RPMI7951 (cell line): Measurements from ENCODE around the gene TNFRSF4. TPM values are rescaled to one million over a fixed set of nuclear protein-coding genes. Genes with fewer than 3 reads are reported as not detected.
"Not testable (repeated sequence)": the region's sequence is repeated elsewhere in the genome, so short reads cannot be mapped to it uniquely, and the experiment has no call there.

Experiments
- DNase-seq: peaks from one replicate; pipeline ENCODE4 v3.0.0-alpha.2; 2012; ENCODE audit warnings: low read depth
- total RNA-seq: library from RNA; depleted of rRNA; stranded (reverse); fragments of >200 nt; shearing (Covaris generic); gene quantifications from 2 replicates; pipeline ENCODE4 v1.2.3, GENCODE V29; 2014

TNFRSF4 gene
- total RNA-seq, 1 experiment from 2014 or later = not detected

- DNase-seq = no peak
Measured at GRCh38 chr1:1203561-1204424, 10.2 kb downstream of the TNFRSF4 start.

GRCh38 chr1:1202831-1203560, 11.0 kb downstream of the TNFRSF4 start:
- no peak for DNase-seq

GRCh38 chr1:1200876-1201810, 12.8 kb downstream of the TNFRSF4 start:
- DNase-seq = no peak

- no peak for DNase-seq
Measured at GRCh38 chr1:1199961-1200875, 13.7 kb downstream of the TNFRSF4 start.

- no peak for DNase-seq
Measured at GRCh38 chr1:1199141-1199960, 14.6 kb downstream of the TNFRSF4 start.

- DNase-seq = no peak
Measured at GRCh38 chr1:1198423-1199140, 15.4 kb downstream of the TNFRSF4 start.

- DNase-seq = no peak
Measured at GRCh38 chr1:1197551-1198422, 16.2 kb downstream of the TNFRSF4 start.

GRCh38 chr1:1197188-1197500, 16.8 kb downstream of the TNFRSF4 start:
- DNase-seq = no peak

GRCh38 chr1:1196431-1197187, 17.3 kb downstream of the TNFRSF4 start:
- no peak for DNase-seq

GRCh38 chr1:1195726-1196125, 18.2 kb downstream of the TNFRSF4 start:
- not testable (repeated sequence) for DNase-seq

- DNase-seq = no peak
Measured at GRCh38 chr1:1194723-1195122, 19.2 kb downstream of the TNFRSF4 start.

- DNase-seq = no peak
Measured at GRCh38 chr1:1191734-1192133, 22.2 kb downstream of the TNFRSF4 start.

- no peak for DNase-seq
Measured at GRCh38 chr1:1189111-1189510, 24.8 kb downstream of the TNFRSF4 start.

GRCh38 chr1:1187938-1188337, 26.0 kb downstream of the TNFRSF4 start:
- peak; percentile 37 for DNase-seq

- DNase-seq = no peak
Measured at GRCh38 chr1:1185101-1185765, 28.7 kb downstream of the TNFRSF4 start.

- no peak for DNase-seq
Measured at GRCh38 chr1:1183833-1184775, 29.8 kb downstream of the TNFRSF4 start.
